SKM-1 treated with dmso at 0.1 percent for 144 hours (cell line): ENCODE measurements around the gene P2RY14.

Experiments
- DNase-seq: peaks from one replicate; lab custom pipeline; 2025; ENCODE audit not compliant: unreplicated experiment; lab: John Stamatoyannopoulos, UW

The P2RY14 gene

DNA sequence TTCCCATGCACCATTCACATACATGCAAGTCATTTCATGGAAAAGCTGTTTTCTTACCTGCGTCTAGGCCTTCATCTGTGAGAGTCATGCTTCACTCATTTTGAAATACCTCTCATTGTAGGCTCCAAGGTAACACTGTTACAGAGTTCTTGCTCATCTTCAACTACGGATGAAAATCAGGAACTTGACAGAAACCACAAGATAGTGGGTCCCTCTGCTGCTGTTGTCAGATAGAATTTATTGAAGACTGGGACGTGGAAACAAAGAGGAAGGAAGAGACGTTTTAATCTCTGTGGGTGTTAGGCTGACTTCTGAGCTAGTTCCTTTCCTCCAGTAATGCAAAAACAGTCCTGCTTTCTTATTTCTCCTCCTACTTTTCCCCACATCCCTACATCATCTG is at the start of gene P2RY14:
P2RY14 (minus strand) TSS at position 313 of the 400 bp plus-strand sequence. CDS start 64,226 bp downstream, outside the sequence.
- peak; percentile 95 for DNase-seq

DNA sequence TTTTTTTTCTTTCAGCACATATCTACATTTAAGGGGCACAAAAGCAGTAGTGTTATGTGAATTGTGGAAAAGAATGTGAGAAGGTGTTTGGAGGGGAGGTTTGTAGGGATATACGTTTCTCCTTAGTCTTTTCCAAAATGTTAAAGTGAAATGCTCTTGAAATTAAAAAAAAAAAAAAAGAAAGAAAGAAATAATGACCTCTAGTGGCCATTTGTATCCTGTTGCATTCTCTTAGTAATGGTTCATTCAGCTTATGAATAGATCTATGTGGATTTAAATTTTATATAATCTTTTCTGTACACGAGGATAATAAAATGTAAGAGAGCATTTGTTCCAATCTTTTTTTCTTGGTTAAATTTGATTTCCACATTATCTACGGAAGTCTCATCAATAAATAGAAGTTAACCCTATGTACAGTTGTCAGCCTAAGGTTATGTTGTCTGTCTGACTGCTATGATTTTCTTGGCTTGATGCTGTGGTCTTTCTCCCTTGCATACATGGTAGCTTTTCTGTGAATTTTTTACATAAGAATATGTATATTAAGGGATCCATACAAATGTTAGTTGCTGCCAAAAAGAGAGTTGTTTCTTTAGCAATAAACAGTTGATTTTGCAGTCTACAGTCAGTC is 49.3 kb upstream of the P2RY14 start:
- DNase-seq: peak; percentile 25

DNA sequence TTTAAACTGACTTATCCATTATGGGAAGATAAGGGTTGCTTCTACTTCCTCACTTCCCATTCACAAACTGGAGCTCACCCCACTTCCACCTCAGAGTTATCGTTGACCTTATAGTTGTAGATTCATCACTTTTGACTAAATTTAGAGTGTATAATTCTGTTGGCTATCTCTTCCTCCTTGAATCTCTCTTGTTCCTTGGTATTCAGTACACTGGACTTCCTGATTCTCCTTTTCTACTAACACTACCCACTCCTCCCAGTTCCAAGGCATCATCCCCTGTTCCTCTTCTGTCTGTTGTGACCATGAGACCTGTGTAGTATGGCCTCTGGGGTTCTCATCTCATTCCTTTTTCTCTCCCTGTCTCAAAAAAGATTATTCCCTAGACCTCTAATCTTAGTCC is 44.2 kb upstream of the P2RY14 start:
- DNase-seq: peak; percentile 15

DNA sequence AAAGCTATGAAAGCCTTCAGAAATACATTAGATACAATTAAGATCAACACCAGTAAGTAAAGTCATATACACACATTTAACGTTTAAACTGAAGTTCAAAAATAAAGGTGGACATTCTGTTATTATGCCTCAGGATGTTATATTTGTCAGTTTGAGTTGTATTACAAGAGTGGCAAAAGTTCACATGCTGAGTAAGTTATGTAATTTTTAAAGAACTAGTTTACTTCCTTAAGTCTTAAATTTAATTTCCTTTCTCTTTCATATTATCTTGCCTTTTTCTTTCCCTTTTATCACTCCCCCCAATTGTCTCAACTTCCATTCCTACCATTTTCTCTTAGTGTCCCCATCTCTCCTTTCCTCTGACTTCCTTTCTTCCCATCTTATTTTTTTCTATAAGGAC is 43.2 kb upstream of the P2RY14 start:
- no peak for DNase-seq

DNA sequence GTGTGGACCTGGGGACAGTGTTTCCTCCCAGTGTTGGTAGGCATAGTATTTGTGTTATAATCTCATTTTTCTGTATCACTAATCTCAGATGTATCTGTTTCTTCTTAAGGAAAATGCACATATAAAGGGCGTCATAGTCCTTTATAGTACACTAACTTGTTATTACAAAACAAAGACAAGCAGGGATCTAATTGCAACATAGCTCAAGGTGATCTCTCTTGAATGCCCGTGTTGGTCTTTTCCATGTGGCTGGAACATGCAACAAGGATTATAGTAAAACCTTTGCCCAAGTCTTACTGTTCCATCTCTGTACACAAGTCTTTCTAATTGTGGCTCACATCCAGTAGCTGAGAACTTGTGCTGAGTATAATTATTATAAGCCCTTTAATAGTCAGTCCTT is 41.8 kb upstream of the P2RY14 start:
- no peak for DNase-seq

DNA sequence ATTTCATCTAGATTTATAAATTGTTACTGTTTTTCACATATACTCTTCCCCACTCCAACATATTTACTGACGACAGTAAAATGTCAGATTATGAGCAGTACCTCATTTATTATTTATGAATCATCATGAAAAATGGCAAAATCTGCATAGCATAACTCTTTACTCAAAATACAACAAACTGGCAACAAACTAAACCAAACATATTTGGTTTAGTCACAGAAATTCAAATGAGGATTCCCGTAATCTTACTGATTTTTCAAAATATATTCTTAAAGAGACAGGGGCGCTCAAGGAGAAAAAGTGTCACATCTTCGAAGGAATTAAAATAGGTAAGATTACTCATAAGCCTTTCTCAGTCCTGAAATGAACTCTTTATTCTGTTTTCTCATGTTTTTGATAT is 41.3 kb upstream of the P2RY14 start:
- no peak for DNase-seq

DNA sequence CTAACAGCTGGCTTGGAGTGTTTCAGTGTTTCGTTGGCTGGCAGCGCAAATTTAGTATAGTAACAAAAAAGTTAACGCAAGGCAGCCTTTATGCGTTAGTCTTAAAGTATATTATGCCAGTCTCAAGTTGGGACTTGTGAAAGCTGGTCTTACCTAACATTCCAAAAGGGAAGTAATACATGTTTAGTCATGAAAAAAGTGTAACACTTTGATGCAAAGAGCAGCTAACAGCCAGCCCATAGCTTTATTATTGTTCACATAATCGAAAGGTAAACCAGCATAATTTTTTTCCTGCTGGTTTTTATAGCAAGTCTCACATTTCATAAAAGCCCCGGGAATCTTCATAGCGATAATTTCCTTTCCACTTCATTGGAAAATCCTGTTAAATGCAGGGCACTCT is 40.6 kb upstream of the P2RY14 start:
- DNase-seq: peak; percentile 64

DNA sequence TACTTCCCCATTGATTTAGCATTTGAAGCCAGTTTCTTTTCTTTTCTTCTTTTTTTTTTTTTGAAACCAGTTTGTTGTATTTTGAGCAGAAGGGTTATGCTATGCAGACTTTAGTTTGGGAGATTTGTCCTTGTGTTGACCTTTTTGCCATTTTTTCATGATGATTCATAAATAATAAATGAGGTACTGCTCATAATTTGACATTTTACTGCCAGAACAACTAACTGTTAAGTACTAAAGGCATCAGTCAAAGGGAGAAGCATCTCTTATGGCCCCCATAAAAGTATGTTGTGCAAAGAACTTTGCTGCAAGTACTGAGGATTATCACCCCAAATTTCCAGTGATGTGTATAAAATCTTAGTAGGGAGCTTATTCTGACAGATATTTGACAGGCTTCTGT is 40.0 kb upstream of the P2RY14 start:
- DNase-seq: no peak

DNA sequence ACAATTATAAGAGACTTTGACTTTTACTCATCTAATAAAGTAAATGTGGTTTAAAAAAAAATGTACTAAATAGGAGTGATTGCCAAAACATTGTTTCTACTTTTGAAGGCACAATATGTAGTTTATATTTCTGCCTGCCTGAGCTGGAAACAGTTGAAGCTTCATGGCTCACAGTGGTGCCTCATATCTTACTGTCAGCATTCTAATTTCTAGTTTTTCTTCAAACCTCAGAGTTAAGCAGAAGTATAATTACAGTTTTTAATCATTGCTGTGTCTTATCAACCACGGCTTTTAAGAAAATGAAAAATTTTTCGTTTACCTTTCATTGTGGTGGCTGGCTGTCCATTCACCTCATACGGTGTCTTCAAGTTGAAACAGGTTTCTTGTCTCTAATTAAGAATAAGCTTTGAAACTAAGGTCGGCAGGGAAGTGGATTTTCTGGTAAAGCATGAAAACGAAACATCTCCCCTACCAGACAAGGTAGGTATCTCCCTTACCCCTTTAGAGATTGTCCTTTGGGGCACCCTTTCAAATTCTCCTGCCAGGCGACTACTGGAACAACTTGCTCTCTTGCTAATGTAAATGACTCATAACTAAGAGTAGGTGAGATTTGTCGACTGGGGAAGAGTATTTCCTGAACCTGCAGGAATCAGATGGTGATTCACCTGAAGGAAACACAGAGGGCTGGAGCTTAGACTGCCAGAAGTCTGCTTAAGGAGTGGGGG is 38.1 kb upstream of the P2RY14 start, which contains the start of gene GPR87:
GPR87 (minus strand) TSS at position 554 of the 725 bp plus-strand sequence. CDS start 16,720 bp downstream, outside the sequence.
- no peak for DNase-seq

DNA sequence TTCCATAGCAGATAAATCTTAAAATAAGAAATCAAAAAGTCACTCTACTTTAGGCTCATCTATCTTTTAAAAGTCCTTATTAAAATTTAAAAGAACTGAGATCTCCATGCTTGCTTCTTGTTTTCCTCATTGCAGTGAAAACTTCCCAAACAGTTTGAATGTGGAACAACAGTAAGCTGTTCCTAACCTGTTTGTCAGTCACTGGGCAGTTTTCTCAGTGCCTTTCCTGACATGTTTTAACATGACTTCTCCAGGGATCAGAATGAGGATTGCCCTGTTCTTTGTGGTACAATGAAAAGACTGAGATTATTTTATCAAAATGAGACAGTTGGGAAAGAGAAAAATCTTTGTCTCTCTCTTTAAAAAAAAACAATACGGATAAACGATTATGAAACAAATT is 37.5 kb upstream of the P2RY14 start:
- DNase-seq: no peak

DNA sequence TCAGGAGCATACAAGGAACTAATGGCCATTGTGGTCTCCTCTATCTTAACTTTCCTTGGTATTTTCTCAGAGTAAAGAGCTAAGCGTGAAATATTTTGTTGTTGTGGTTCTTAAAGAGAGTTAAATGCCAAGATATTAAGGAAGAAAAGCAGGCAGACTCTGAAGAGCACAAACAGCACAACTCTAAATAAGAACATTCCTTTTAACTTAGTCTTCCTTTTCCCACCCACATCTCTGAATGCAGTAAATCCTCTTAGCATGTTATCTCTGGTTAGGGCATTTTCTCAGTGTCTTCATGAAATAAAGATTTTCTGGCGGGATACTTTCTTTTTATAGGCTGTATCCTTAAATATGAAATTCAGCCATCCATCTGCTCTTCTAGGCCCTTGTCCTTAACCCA is 36.8 kb upstream of the P2RY14 start:
- DNase-seq: no peak

DNA sequence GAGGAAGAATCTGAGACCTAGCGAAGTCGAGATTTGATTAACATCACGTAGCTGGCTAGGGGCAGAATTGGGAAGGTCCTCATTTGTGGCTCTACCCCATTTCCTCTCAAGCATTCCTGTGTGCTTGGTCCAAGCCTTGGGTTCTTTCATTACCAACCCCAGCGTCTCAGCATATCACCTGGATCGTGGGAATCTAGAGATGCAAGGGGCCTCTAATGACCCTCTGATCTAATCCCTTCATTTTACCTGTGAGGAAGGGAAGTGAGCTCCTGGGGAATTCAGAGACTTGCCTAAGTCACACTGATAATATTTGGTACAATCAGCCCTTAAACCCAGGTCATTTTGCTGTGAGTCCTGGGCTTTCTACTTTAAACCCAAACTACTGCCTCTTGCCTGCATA is 36.3 kb upstream of the P2RY14 start:
- no peak for DNase-seq

DNA sequence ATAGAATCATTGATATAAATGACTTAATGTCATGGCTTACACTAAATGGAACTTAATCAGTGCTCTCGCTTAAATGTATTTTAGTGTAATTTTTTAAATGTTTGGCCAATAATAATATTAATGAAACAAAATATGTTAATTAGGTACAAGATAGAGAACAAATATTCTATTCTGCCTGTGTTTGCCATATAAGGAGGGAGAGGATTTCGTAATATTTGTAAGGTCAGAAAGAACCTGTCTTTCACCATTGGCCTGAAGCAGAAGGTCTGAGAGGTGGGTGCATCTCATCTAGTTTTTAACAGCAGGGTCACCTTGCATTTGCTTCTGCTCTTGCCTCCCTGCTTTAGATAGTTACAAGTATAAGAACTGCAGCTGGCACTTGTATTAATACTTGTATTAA is 35.8 kb upstream of the P2RY14 start:
- DNase-seq: no peak

DNA sequence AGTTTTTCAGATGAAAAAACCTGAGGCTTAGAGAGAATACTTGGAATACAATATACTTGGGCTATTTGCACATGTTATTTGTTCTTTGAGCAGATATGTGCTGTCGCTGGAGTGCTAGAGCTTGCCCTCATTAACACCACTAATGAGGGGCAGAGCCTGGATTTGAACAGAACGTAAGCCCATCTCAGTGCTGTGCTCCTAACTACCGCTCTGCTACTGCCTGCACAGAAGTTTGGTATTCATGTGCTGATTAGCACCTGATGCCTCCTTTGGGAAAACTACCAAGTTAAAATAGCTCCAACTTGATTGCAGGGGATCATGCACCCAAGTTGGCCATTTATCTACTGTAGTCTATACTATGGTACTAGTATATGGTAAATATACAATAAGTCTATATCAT is 34.6 kb upstream of the P2RY14 start:
- DNase-seq: no peak

DNA sequence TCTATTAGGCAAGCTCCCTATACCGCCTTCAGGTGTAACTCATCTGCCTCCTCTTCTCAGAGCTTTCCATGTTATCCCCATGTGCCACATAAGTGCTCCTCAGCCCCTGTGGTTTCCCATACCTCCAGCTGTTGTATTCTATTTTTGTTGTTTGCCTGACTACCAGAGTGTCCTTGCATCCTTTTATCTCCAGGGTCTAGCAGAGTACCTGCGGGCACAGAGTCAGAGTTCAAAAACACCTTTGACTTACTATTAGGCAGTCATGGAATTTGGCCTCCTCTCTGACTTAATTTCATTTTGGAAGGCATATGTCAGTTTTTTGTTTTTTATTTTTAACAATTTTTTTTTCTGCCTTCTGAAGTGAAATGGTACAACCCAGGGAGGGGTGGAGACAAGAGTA is 31.2 kb upstream of the P2RY14 start:
- DNase-seq: no peak

DNA sequence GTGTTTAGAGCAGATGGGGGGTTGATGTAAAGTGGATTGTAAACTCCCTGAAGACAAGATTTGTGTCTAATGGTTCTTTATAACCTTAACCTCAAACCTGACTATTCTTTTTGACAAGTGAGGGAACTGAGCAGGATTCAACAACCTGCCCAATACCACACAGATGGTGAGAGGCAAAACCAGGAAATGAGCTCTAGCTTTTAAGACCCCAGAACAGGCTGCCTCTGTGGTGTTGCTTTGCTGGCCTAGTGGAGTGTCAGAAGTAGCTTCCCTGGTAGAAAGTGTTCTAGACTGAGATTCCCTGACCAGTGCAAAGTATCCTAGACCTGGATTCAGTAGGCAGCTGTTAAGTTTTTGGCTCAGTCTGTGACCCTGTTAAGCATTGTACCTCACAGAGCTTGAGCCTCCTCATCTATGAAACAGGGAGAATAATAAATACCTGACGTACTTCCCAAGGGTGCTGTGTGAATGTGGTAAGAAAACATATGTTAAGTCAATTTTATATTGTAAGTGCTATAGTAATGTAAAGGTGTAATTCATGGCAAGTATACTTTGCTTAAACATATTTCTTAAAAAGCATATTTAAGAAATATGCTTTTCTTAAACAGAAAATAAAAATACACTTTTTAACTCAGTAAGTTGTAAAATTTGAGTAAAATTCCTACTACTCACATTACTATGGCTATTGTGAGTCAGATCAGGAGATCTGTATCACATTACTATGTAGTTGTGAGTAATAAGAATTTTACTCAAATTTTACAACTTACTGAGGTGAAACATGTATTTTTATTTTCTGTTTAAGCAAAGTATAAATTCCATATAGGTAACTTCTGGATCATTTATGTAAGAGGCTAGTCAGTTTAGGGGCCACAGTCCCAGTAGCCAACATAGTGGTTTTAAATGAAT is 29.5 kb upstream of the P2RY14 start:
- DNase-seq: no peak

DNA sequence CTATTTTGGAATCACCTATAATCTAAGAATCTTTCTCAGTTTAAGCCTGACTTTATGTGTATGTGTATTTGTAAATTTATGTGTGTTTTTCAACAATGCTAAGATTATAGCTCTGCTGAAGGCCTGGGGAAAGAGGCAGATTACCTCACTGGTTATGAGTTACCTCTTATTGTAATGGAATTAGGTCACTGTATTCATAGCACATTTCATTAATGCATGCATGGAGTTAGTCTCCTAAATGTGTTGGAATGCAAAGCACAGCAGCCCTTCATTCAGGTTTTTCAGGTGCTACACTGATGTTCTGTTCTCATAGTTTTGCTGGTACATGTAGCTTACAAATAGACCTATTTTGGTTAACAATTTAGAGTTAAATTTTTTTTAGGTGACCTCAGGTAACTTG is 28.8 kb upstream of the P2RY14 start:
- DNase-seq: no peak

DNA sequence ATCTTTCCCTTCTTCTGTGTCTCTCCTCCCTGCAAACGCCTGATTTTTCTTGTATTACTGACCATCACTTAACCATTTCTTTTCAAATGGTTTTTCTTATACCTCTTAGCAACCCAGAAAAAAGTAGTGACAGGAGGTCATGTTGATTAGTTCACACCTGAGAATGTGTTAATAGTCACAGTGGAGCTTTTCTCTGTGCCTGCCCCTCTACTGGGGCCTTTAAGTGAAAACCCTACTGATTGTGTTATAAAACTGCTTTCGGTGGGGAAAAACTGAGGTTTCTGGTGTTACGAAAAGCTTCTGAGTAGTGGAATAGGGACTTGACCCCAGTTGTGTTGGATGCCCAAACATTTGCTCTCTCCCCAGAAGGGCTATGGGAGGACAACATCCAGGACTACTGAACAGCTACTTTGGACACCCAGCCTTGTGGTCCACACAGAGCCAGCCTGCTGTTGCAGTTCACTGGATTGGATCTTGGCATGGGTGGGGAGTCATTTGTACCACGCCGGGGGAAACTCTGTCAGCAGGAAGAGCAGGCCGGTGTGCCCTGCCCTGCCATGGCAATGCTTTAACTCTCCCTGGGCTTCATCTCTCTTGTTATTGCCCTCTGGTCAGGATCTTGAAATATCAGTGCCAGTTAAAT is 27.9 kb upstream of the P2RY14 start:
- DNase-seq: no peak

DNA sequence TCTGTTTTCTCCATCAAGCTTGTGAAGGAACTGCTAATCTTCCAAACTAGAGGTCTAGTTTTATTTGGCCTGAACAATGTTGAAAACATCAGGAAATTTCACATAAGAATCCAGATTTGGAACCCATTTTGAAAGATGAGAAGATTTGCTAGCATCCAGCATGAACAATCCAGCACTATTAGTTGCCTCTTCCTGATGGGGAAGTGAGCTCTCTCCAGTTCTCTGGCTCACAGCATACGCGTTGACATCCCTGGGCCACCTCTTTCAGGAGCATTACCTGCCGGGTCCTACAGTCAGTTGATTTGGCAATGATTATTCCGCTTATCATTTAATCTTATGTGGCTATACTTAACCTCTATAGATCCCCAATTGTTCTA is 27.4 kb upstream of the P2RY14 start:
- no peak for DNase-seq

DNA sequence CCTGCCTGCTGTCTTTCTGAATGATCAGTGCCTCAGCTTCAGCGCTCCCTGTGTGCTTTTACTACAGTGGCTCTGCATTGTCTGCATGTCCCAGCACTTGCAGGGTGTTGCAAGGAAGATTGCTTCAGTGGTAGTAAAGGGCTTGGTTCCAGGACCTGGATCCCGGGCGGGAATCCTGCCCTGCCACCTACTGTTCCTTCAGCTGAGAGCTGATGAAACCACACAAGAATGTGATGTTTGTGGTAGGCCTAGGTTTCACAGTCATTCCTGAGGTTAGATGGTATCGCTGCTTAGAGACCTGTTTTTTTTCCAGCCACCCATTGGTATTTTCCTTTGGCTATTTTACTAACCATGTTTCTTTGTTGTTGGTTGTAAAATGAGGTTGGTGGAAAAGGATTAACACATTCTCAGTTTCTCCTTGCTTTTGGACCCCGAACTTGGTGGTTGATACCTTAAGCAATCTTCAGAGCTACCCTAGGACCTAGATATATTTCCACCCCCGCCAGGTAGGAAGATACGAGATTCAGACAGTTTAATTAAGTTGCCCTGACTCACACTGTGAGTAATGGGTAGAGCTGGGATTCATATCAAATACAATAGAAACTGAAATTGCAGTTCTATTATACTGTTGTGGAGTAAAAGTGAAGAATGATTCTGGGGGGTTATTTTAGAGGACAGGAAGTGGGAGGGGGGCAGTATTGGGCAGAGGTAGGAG is 26.9 kb upstream of the P2RY14 start:
- no peak for DNase-seq

DNA sequence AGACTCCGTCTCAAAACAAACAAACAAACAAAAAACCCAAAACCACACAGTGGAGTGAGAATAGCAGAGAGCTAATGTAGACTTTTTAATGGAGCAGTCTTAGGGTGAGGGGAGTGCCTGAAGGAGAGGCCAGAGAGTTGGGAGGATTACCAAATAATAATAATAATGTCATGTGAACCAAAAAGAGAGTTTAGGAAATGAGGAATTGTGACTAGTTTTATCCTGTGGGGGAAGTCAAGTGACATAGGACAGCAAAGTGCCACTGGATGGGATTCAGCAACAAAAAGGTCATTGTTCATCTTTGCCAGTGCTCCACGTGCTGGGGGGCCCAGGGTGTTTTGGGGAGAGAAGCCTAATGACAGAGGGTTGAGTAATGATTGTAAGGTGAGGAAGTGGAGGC is 25.4 kb upstream of the P2RY14 start:
- no peak for DNase-seq
